HCT116 (cell line): ENCODE results near the gene ZBTB47. TPM values are rescaled to one million over a fixed set of nuclear protein-coding genes. Genes with fewer than 3 reads are reported as not detected.

Experiments used
- ATAC-seq: fragments of 200-7000 bp; cut with Tn5 transposase; 2 replicates; pipeline ENCODE4 v1.9.1; 2020; ENCODE audit warnings: mild to moderate bottlenecking, moderate library complexity
- BruUV-seq: library from RNA; stranded (reverse); fragments of 400-500 nt; replicated peaks from 2 replicates; lab custom pipeline; 2021; lab: Mats Ljungman, UMichigan
- CTCF ChIA-PET: fragments of 300-600 bp; sonication (Branson Sonifier 250); formaldehyde crosslinking; loops from one replicate; lab custom pipeline; 2021; ENCODE audit warnings: antibody characterized with exemption; lab: Charles Lee
- POLR2A ChIA-PET: fragments of 300-600, 350-600 bp; sonication (Branson Sonifier 250); formaldehyde crosslinking; loops from one replicate; lab custom pipeline; 2021; ENCODE audit warnings: antibody characterized with exemption; lab: Charles Lee
- RAD21 ChIA-PET, 2 experiments: fragments of 300-600 bp; sonication (Branson Sonifier 250); formaldehyde crosslinking; loops; one replicate each; lab custom pipeline; 2023; ENCODE audit warnings: low total read pairs in 2 of 2; ENCODE audit not compliant: uncharacterized antibody in 2 of 2, unreplicated experiment in 2 of 2, low non-redundant PET in 1 of 2; lab: Charles Lee
- DNase-seq: peaks from one replicate; pipeline ENCODE4 v3.0.0-alpha.2; 2010; ENCODE audit warnings: low read depth, low spot score
- H2AFZ ChIP-seq: fragments of 200-600 bp; shearing (Covaris generic), sonication (generic); 2 replicates; pipeline ENCODE4 v1.6.1; 2017; ENCODE audit warnings: low read depth, mixed run types, mixed read lengths, antibody characterized with exemption, low read length; ENCODE audit not compliant: poor library complexity, severe bottlenecking
- H3K27ac ChIP-seq: 2 replicates; pipeline ENCODE4 v1.5.1; 2012; ENCODE audit warnings: low read depth, low read length
- H3K27me3 ChIP-seq: fragments of 200-600 bp; sonication (generic); 2 replicates; pipeline ENCODE4 v1.6.1; 2016; ENCODE audit warnings: mixed run types, low read length, mixed read lengths; ENCODE audit not compliant: insufficient read depth
- H3K36me3 ChIP-seq, 2 experiments: fragments of 200-500 bp in 1 of 2; fragments of 200-600 bp in 1 of 2; sonication (Bioruptor generic) in 1 of 2; sonication (generic) in 1 of 2; 2 replicates each; pipeline versions ENCODE4 v1.5.1 to v1.6.1; 2014 to 2016; ENCODE audit warnings: low read length in 2 of 2, inconsistent platforms in 1 of 2, mixed read lengths in 1 of 2, mixed run types in 1 of 2; ENCODE audit not compliant: insufficient read depth in 2 of 2, control insufficient read depth in 1 of 2
- H3K4me1 ChIP-seq, 2 experiments: fragments of 200-600 bp in 1 of 2; sonication (generic) in 1 of 2; 2 replicates each; pipeline versions ENCODE4 v1.5.1 to v1.6.1; 2012 to 2017; ENCODE audit warnings: low read length in 2 of 2, inconsistent platforms in 1 of 2, mild to moderate bottlenecking in 1 of 2, mixed read lengths in 1 of 2, mixed run types in 1 of 2, moderate library complexity in 1 of 2; ENCODE audit not compliant: insufficient read depth in 2 of 2, control insufficient read depth in 1 of 2
- H3K4me2 ChIP-seq: fragments of 200-600 bp; sonication (generic); 2 replicates; pipeline ENCODE4 v1.6.1; 2017; ENCODE audit warnings: mixed run types, low read length, mixed read lengths
- H3K4me3 ChIP-seq, 2 experiments: fragments of 200-600 bp in 1 of 2; sonication (generic) in 1 of 2; replicated peaks in 1 of 2; 2 replicates each; pipeline ENCODE4 v1.5.1; 2011 to 2016; ENCODE audit warnings: low read length in 2 of 2, control low read depth in 1 of 2, low read depth in 1 of 2, mild to moderate bottlenecking in 1 of 2, mixed read lengths in 1 of 2, mixed run types in 1 of 2
- H3K79me2 ChIP-seq: fragments of 200-600 bp; sonication (generic); 2 replicates; pipeline ENCODE4 v1.6.1; 2017; ENCODE audit warnings: mild to moderate bottlenecking, mixed run types, low read length, moderate library complexity, mixed read lengths; ENCODE audit not compliant: insufficient read depth
- H3K9ac ChIP-seq: fragments of 200-600 bp; sonication (generic); 2 replicates; pipeline ENCODE4 v1.6.1; 2016; ENCODE audit warnings: low read length, mixed read lengths
- H3K9me2 ChIP-seq: fragments of 200-600 bp; sonication (generic), shearing (Covaris generic); 2 replicates; pipeline ENCODE4 v1.6.1; 2017; ENCODE audit warnings: mixed run types, mild to moderate bottlenecking, moderate library complexity; ENCODE audit not compliant: insufficient read depth
- H3K9me3 ChIP-seq, 2 experiments: fragments of 200-500 bp in 1 of 2; fragments of 200-600 bp in 1 of 2; sonication (Bioruptor generic) in 1 of 2; sonication (generic) in 1 of 2; 2 replicates each; pipeline ENCODE4 v1.6.1; 2014 to 2017; ENCODE audit warnings: low read length in 2 of 2, mixed read lengths in 2 of 2, inconsistent platforms in 1 of 2, low read depth in 1 of 2, mild to moderate bottlenecking in 1 of 2, mixed run types in 1 of 2, moderate library complexity in 1 of 2; ENCODE audit not compliant: control insufficient read depth in 1 of 2, insufficient read depth in 1 of 2
- H4K20me1 ChIP-seq: fragments of 200-600 bp; sonication (generic), shearing (Covaris generic); 2 replicates; pipeline ENCODE4 v1.6.1; 2017; ENCODE audit warnings: mixed run types, mild to moderate bottlenecking, moderate library complexity; ENCODE audit not compliant: insufficient read depth
- CBX3 ChIP-seq: IDR thresholded peaks from 2 replicates; pipeline ENCODE4 v1.6.1; 2012; ENCODE audit warnings: low read depth
- EGR1 ChIP-seq: IDR thresholded peaks from 2 replicates; pipeline ENCODE4 v1.6.1; 2012; ENCODE audit warnings: low read depth
- ELF1 ChIP-seq: IDR thresholded peaks from 2 replicates; pipeline ENCODE4 v1.6.1; 2012; ENCODE audit warnings: low read depth, borderline replicate concordance
- EZH2 ChIP-seq: fragments of 200-600 bp; sonication (generic); IDR thresholded peaks from 2 replicates; pipeline ENCODE4 v1.6.1; 2017; ENCODE audit warnings: antibody characterized with exemption, mixed run types
- EZH2phosphoT487 ChIP-seq: fragments of 200-600 bp; IDR thresholded peaks from 2 replicates; pipeline ENCODE4 v1.6.1; 2018; ENCODE audit warnings: antibody characterized with exemption, borderline replicate concordance
- FOSL1 ChIP-seq: IDR thresholded peaks from 2 replicates; pipeline ENCODE4 v1.6.1; 2012; ENCODE audit warnings: low read depth
- POLR2A ChIP-seq: IDR thresholded peaks from 2 replicates; pipeline ENCODE4 v1.7.0; 2011; ENCODE audit warnings: borderline replicate concordance; ENCODE audit not compliant: insufficient read depth, insufficient read length; ENCODE audit errors: extremely low read depth
- POLR2AphosphoS5 ChIP-seq: IDR thresholded peaks from 2 replicates; pipeline ENCODE4 v1.6.1; 2011; ENCODE audit warnings: mild to moderate bottlenecking, low read depth, low read length, moderate library complexity
- RAD21 ChIP-seq: IDR thresholded peaks from 2 replicates; pipeline ENCODE4 v1.6.1; 2012; ENCODE audit warnings: low read depth, mild to moderate bottlenecking
- SIN3A ChIP-seq: IDR thresholded peaks from 2 replicates; pipeline ENCODE4 v1.6.1; 2012; ENCODE audit warnings: low read depth
- SP1 ChIP-seq: IDR thresholded peaks from 2 replicates; pipeline ENCODE4 v1.6.1; 2012; ENCODE audit warnings: low read depth
- TCF7L2 ChIP-seq: IDR thresholded peaks from 2 replicates; pipeline ENCODE4 v1.7.0; 2011; ENCODE audit warnings: borderline replicate concordance, inconsistent platforms; ENCODE audit not compliant: insufficient read depth, insufficient read length; ENCODE audit errors: extremely low read depth
- YY1 ChIP-seq: IDR thresholded peaks from 2 replicates; pipeline ENCODE4 v1.6.1; 2011; ENCODE audit warnings: low read length, low read depth, moderate library complexity, mild to moderate bottlenecking; ENCODE audit not compliant: insufficient replicate concordance; ENCODE audit errors: extremely low read depth
- ZFX ChIP-seq: fragments of 450-650 bp; IDR thresholded peaks from 2 replicates; pipeline ENCODE4 v1.6.1; 2017
- ZNF274 ChIP-seq: fragments of 200-500 bp; sonication (Bioruptor generic); IDR thresholded peaks from 2 replicates; pipeline ENCODE4 v1.6.1; 2014; ENCODE audit warnings: mild to moderate bottlenecking, low read depth, low read length, inconsistent platforms
- intact Hi-C: fragments of 100-400 bp; cut with micrococcal nuclease; formaldehyde crosslinking; loops from 2 replicates; pipeline ENCODE4 v1.10.0; 2022
- total RNA-seq: library from RNA; stranded (reverse); gene quantifications from one replicate; pipeline ENCODE4 v1.2.1, GENCODE V29; 2021; ENCODE audit not compliant: unreplicated experiment
- TF ChIP-seq, protein P1 (sequence below): IDR thresholded peaks from 2 replicates; pipeline ENCODE4 v1.6.1; 2012

The ZBTB47 gene
- total RNA-seq, 1 experiment from 2014 or later: 6.3 TPM

DNA sequence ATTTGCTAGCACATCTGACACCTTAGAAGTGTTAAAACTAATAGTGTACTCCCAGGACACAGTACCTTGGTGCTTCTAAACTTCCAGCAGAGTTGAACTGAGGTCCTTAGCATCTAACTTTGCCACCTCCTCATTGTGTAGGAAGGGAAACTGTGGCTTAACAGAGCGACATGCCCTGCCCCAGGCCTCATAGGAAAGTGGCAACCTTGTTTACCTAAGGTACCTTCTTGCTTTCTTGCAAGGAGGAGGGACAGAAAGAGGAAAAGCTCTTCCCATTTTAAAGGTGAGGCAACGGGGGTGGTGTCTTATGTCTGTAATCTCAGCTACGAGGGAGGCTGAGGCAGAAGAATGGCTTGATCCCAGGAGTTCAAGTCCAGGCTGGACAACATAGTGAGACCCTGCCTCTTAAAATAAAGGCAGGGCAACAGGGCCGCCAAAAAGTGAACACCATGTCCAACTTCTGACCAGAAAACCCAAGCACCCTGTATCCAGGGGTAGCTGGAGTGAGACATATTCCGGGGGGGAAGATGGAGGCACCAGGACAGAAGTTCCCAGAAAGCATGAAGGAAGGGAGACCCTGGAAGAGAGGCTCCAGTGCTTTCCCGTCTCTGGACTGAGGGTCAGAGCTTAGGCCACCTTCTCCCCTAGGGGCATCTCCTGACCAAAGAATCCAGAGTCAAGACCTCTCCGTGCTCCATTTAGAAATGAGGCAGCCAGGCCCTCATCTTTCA, 31.3 kb downstream of the ZBTB47 start:
- Histone ChIP-seq H2AFZ (no peak overlapping the region), H3K9ac (no peak overlapping the region), H3K27ac (no peak overlapping the region), H4K20me1 (no peaks in the 10 kb centered on the region), H3K27me3 (no peaks in the 10 kb centered on the region), H3K36me3 (no peaks in the 10 kb centered on the region), H3K9me2 (no peaks in the 10 kb centered on the region), H3K79me2 (no peaks in the 10 kb centered on the region), H3K4me2 (peak overlapping the region; percentile 73), H3K9me3 (no peaks in the 10 kb centered on the region), H3K4me1 (peaks cover 3 to 23% of the 10 kb centered on the region in 2 experiments; a peak in 3 of 4 replicates), H3K4me3 (no peak overlapping the region)
- TF ChIP-seq EGR1: no peak
- TF ChIP-seq ZNF274: no peak
- no peak for TF ChIP-seq YY1
- no peak for TF ChIP-seq EZH2
- TF ChIP-seq CBX3: no peak
- TF ChIP-seq FOSL1: no peak
- ATAC-seq (no peak), DNase-seq (no peak)
- ChIA-PET RAD21 (no interaction called here), CTCF (no interaction called here), POLR2A (no interaction called here)
- no TSS peak for BruUV-seq
- intact Hi-C loops: no loop called here

DNA sequence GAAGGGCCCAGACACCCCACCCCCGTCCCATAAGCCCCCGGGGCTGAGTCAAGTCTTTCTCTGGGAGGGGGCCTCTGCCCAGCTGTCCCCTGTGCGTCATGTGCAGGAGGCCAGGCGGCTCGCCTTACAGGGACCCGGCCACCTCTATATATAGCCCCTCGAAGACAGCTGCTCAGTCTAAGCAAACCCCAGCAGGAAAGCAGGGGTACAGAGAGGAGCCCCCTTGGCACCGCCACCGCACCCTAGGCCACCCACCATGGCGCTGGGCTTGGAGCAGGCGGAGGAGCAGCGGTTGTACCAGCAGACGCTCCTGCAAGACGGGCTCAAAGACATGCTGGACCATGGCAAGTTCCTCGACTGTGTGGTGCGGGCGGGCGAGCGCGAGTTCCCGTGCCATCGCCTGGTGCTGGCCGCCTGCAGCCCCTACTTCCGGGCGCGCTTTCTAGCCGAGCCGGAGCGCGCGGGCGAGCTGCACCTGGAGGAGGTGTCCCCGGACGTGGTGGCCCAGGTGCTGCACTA, 31.9 kb downstream of the ZBTB47 start, which contains the start of gene KLHL40:
Gene KLHL40, plus strand, starts transcription at position 175 of the 519 bp plus-strand sequence. Its CDS starts 82 bp downstream, at position 257.
- BruUV-seq: no TSS peak
- H3K27me3 ChIP-seq: no peaks in the 10 kb centered on the region
- H3K9ac ChIP-seq: no peak within 1 kb of the TSS
- H3K36me3 ChIP-seq: no peaks in the 10 kb centered on the region
- H3K4me3 ChIP-seq: peak within 1 kb of the TSS in 1 of 2 experiments; percentile 39; a peak in 1 of 4 replicates
- no peak within 1 kb of the TSS for H2AFZ ChIP-seq
- RAD21 ChIA-PET: no interaction called here
- DNase-seq: no peak
- no peak within 1 kb of the TSS for H3K27ac ChIP-seq
- H3K4me1 ChIP-seq: peaks cover 3 to 23% of the 10 kb centered on the region in 2 experiments; a peak in 3 of 4 replicates
- ATAC-seq: no peak
- intact Hi-C loops: no loop called here
- TF ChIP-seq FOSL1 (no peak), EZH2phosphoT487 (no peak), SP1 (no peak), CBX3 (no peak), SIN3A (no peak), POLR2AphosphoS5 (no peak), EGR1 (no peak), RAD21 (no peak), EZH2 (no peak), ELF1 (no peak), TCF7L2 (no peak), ZFX (no peak), POLR2A (no peak)
- TF ChIP-seq, protein P1, sequence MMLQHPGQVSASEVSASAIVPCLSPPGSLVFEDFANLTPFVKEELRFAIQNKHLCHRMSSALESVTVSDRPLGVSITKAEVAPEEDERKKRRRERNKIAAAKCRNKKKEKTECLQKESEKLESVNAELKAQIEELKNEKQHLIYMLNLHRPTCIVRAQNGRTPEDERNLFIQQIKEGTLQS: no peak
- H4K20me1 ChIP-seq: no peaks in the 10 kb centered on the region
- H3K79me2 ChIP-seq: no peaks in the 10 kb centered on the region
- H3K9me3 ChIP-seq: no peaks in the 10 kb centered on the region
- POLR2A ChIA-PET: no interaction called here
- CTCF ChIA-PET: no interaction called here
- peak within 1 kb of the TSS; percentile 73 for H3K4me2 ChIP-seq
- H3K9me2 ChIP-seq: no peaks in the 10 kb centered on the region
